GM19193 (cell line): ENCODE data around the gene ARMH3.
A peak's percentile ranks its signal among the peaks of the same experiment; 100 is the strongest.

Experiments used
- POLR2A ChIP-seq: IDR thresholded peaks from 4 replicates; pipeline ENCODE4 v1.6.1; 2011; ENCODE audit not compliant: insufficient read depth, insufficient read length; ENCODE audit errors: extremely low read depth

Gene ARMH3

GRCh38 chr10:101903827-101904550 is 152.0 kb downstream of the ARMH3 start:
- no peak for TF ChIP-seq POLR2A

GRCh38 chr10:101902820-101903145 is 153.2 kb downstream of the ARMH3 start:
- TF ChIP-seq POLR2A: no peak

GRCh38 chr10:101902032-101902819 is 153.7 kb downstream of the ARMH3 start:
- TF ChIP-seq POLR2A: no peak

GRCh38 chr10:101901340-101901739 is 154.6 kb downstream of the ARMH3 start:
- TF ChIP-seq POLR2A: peak; percentile 30

- TF ChIP-seq POLR2A: no peak
Observed at GRCh38 chr10:101897633-101898032, 158.3 kb downstream of the ARMH3 start.

- no peak for TF ChIP-seq POLR2A
Observed at GRCh38 chr10:101896225-101896877, 159.6 kb downstream of the ARMH3 start.

- no peak for TF ChIP-seq POLR2A
Observed at GRCh38 chr10:101895781-101896180, 160.2 kb downstream of the ARMH3 start.

- no peak for TF ChIP-seq POLR2A
Observed at GRCh38 chr10:101894742-101895141, 161.2 kb downstream of the ARMH3 start.

- no peak for TF ChIP-seq POLR2A
Observed at GRCh38 chr10:101894266-101894665, 161.7 kb downstream of the ARMH3 start.

GRCh38 chr10:101893510-101894120 is 162.4 kb downstream of the ARMH3 start:
- no peak for TF ChIP-seq POLR2A

- TF ChIP-seq POLR2A: no peak
Observed at GRCh38 chr10:101892782-101893391, 163.1 kb downstream of the ARMH3 start.

- no peak for TF ChIP-seq POLR2A
Observed at GRCh38 chr10:101889256-101890210, 166.4 kb downstream of the ARMH3 start.

- TF ChIP-seq POLR2A: no peak
Observed at GRCh38 chr10:101888251-101888949, 167.6 kb downstream of the ARMH3 start.
